Endothelial cell of umbilical vein (primary cell): ENCODE data around the gene PHAX. TPM values are rescaled to one million over a fixed set of nuclear protein-coding genes. Genes with fewer than 3 reads are reported as not detected.

Experiments
- BruUV-seq: library from RNA; stranded (reverse); fragments of 400-500 nt; replicated peaks from 2 replicates; lab custom pipeline; 2021; lab: Mats Ljungman, UMichigan
- CTCF ChIA-PET: fragments of 300-600, 350-600 bp; sonication (Branson Sonifier 250); formaldehyde crosslinking; loops from one replicate; lab custom pipeline; 2021; ENCODE audit warnings: antibody characterized with exemption, inconsistent platforms; lab: Charles Lee
- POLR2A ChIA-PET: fragments of 300-600, 350-600 bp; sonication (Branson Sonifier 250); formaldehyde crosslinking; loops from one replicate; lab custom pipeline; 2021; ENCODE audit warnings: antibody characterized with exemption, inconsistent platforms; lab: Charles Lee
- DNase-seq: peaks from one replicate; pipeline ENCODE4 v3.0.0-alpha.2; 2011; ENCODE audit warnings: low read depth, low spot score
- FAIRE-seq: peaks from 2 replicates; lab custom pipeline; 2011; peaks lifted over from hg19 to GRCh38; lab: Jason Lieb, UNC
- H2AFZ ChIP-seq: 2 replicates; pipeline ENCODE4 v1.6.0; 2012; ENCODE audit warnings: low read depth, low read length, control low read depth, inconsistent platforms
- H3K27ac ChIP-seq: 2 replicates; pipeline ENCODE4 v1.5.1; 2011; ENCODE audit warnings: low read depth, mild to moderate bottlenecking, control low read depth, low read length, moderate library complexity; ENCODE audit not compliant: insufficient read depth
- H3K27me3 ChIP-seq, 2 experiments: 2 replicates each; pipeline versions ENCODE4 v1.6.0 to v1.6.1; 2011; ENCODE audit warnings: low read length in 2 of 2, mixed read lengths in 1 of 2; ENCODE audit not compliant: control insufficient read depth in 2 of 2, insufficient read depth in 2 of 2
- H3K36me3 ChIP-seq, 2 experiments: 2 replicates in 1 of 2; 3 replicates in 1 of 2; pipeline ENCODE4 v1.5.1; 2011; ENCODE audit warnings: low read length in 2 of 2, mild to moderate bottlenecking in 1 of 2, moderate library complexity in 1 of 2; ENCODE audit not compliant: control insufficient read depth in 2 of 2, insufficient read depth in 2 of 2; ENCODE audit errors: extremely low read depth in 1 of 2
- H3K4me1 ChIP-seq: 3 replicates; pipeline ENCODE4 v1.5.1; 2011; ENCODE audit warnings: mild to moderate bottlenecking, low read length; ENCODE audit not compliant: control insufficient read depth, insufficient read depth; ENCODE audit errors: extremely low read depth
- H3K4me2 ChIP-seq: 2 replicates; pipeline ENCODE4 v1.6.1; 2011; ENCODE audit warnings: low read length, control low read depth, mixed read lengths; ENCODE audit not compliant: insufficient read depth
- H3K4me3 ChIP-seq, 3 experiments: fragments of 200-600 bp in 1 of 3; sonication (generic), shearing (Covaris generic) in 1 of 3; replicated peaks in 1 of 3; 2 replicates each; pipeline ENCODE4 v1.5.1; 2011 to 2016; ENCODE audit warnings: control low read depth in 3 of 3, low read length in 3 of 3, mild to moderate bottlenecking in 2 of 3, inconsistent platforms in 1 of 3, low read depth in 1 of 3, moderate library complexity in 1 of 3; ENCODE audit not compliant: insufficient read depth in 1 of 3
- H3K79me2 ChIP-seq: 2 replicates; pipeline ENCODE4 v1.6.0; 2012; ENCODE audit warnings: low read length, inconsistent platforms; ENCODE audit not compliant: control insufficient read depth, insufficient read depth
- H3K9ac ChIP-seq: replicated peaks from 2 replicates; pipeline ENCODE3; 2011; ENCODE audit warnings: low read length, control low read depth; ENCODE audit not compliant: insufficient read depth; ENCODE audit errors: extremely low read depth
- H3K9me1 ChIP-seq: replicated peaks from 3 replicates; pipeline ENCODE4 v1.6.0; 2011; ENCODE audit warnings: mild to moderate bottlenecking, low read length; ENCODE audit not compliant: control insufficient read depth, insufficient read depth; ENCODE audit errors: extremely low read depth
- H3K9me3 ChIP-seq: replicated peaks from 2 replicates; pipeline ENCODE4 v1.5.1; 2012; ENCODE audit warnings: low read length, inconsistent platforms; ENCODE audit not compliant: control insufficient read depth, insufficient read depth
- H4K20me1 ChIP-seq: replicated peaks from 2 replicates; pipeline ENCODE3; 2011; ENCODE audit warnings: mild to moderate bottlenecking, low read length; ENCODE audit not compliant: control insufficient read depth, insufficient read depth; ENCODE audit errors: extremely low read depth
- CTCF ChIP-seq, 2 donors: IDR thresholded peaks; 1 replicate in 1 of 2; 2 replicates in 1 of 2; pipeline ENCODE4 v1.5.1; 2011; ENCODE audit warnings: low read length in 2 of 2, mild to moderate bottlenecking in 2 of 2, moderate library complexity in 2 of 2, control low read depth in 1 of 2, inconsistent platforms in 1 of 2, low read depth in 1 of 2; ENCODE audit not compliant: insufficient read depth in 1 of 2; ENCODE audit errors: extremely low read depth in 1 of 2
- EZH2 ChIP-seq: IDR thresholded peaks from 2 replicates; pipeline ENCODE4 v1.6.1; 2012; ENCODE audit warnings: borderline replicate concordance, low read depth, mild to moderate bottlenecking, moderate library complexity, low read length, inconsistent platforms; ENCODE audit not compliant: severe bottlenecking
- FOS ChIP-seq: IDR thresholded peaks from 2 replicates; pipeline ENCODE4 v1.6.1; 2011; ENCODE audit warnings: mild to moderate bottlenecking, low read length, moderate library complexity, borderline replicate concordance; ENCODE audit not compliant: insufficient read depth
- GATA2 ChIP-seq: IDR thresholded peaks from 2 replicates; pipeline ENCODE4 v1.7.0; 2011; ENCODE audit warnings: low read depth, mild to moderate bottlenecking, moderate library complexity, mixed read lengths, low read length; ENCODE audit not compliant: insufficient read length, insufficient read depth
- JUN ChIP-seq: IDR thresholded peaks from 2 replicates; pipeline ENCODE4 v1.6.1; 2011; ENCODE audit warnings: borderline replicate concordance, low read depth; ENCODE audit not compliant: insufficient read length, insufficient read depth
- MAX ChIP-seq: IDR thresholded peaks from 2 replicates; pipeline ENCODE4 v1.6.1; 2011; ENCODE audit not compliant: insufficient read depth, insufficient read length
- MYC ChIP-seq: IDR thresholded peaks from one replicate; pipeline ENCODE4 v1.6.1; 2011; ENCODE audit warnings: mild to moderate bottlenecking, low read depth, low read length
- POLR2A ChIP-seq: IDR thresholded peaks from 2 replicates; pipeline ENCODE4 v1.6.1; 2012; ENCODE audit warnings: low read depth, mild to moderate bottlenecking, control low read depth, low read length
- POLR2AphosphoS5 ChIP-seq: IDR thresholded peaks from 2 replicates; pipeline ENCODE4 v1.6.1; 2012; ENCODE audit warnings: low read depth, mild to moderate bottlenecking, control low read depth, low read length, moderate library complexity; ENCODE audit not compliant: insufficient read depth
- dilution Hi-C: fragments of 300-500 bp; cut with MboI; formaldehyde crosslinking; loops from one replicate; pipeline ENCODE4 v1.15.0; 2019; ENCODE audit warnings: low sequenced_read_pairs; ENCODE audit not compliant: extremely low pct_ligation_motif_present
- intact Hi-C: fragments of 100-400 bp; cut with micrococcal nuclease; formaldehyde crosslinking; loops from one replicate; pipeline ENCODE4 v1.10.0; 2022
- polyA plus RNA-seq, 4 experiments: library from polyadenylated mRNA; depleted of rRNA in 3 of 4; stranded (reverse) in 3 of 4; unstranded in 1 of 4; fragments of >200 nt; gene quantifications; 2 replicates each; pipeline versions ENCODE4 v1.2.1 to v1.2.3, GENCODE V29; 2011 to 2012; ENCODE audit warnings: missing spikeins in 1 of 4
- total RNA-seq: library from RNA; stranded (reverse); gene quantifications from 2 replicates; pipeline ENCODE4 v1.2.3, GENCODE V29; 2021

PHAX gene
- total and polyA plus RNA-seq, 2 donors (not counting 3 experiments of a cell fraction or from before 2014, with no cell fraction given), result 33.0 to 51.2 TPM

GRCh38 chr5:126658561-126658960, 57.8 kb downstream of the PHAX start:
- H3K79me2 ChIP-seq, result no peaks in the 10 kb centered on the region
- H3K36me3 ChIP-seq, result no peaks in the 10 kb centered on the region
- no peaks in the 10 kb centered on the region for H4K20me1 ChIP-seq
- no peaks in the 10 kb centered on the region for H3K9me1 ChIP-seq
- no peaks in the 10 kb centered on the region for H3K27me3 ChIP-seq
- no TSS peak for BruUV-seq
- no peak overlapping the region for H3K27ac ChIP-seq
- DNase-seq (no peak), FAIRE-seq (no peak)
- POLR2A ChIA-PET, result no interaction called here
- TF ChIP-seq CTCF (IDR thresholded peaks at IDR 0.05; ENCODE audit: extremely low read depth in 1 of 2, insufficient read depth in 1 of 2, low read depth in 1 of 2, low read length in 2 of 2) (no peak), MYC (no peak), JUN (no peak), POLR2AphosphoS5 (no peak), EZH2 (no peak), MAX (no peak), GATA2 (no peak), POLR2A (no peak), FOS (no peak)
- dilution Hi-C loops, result no loop called here
- H3K9ac ChIP-seq, result no peak overlapping the region
- H2AFZ ChIP-seq, result no peak overlapping the region
- H3K4me3 ChIP-seq, result no peak overlapping the region
- no peak overlapping the region for H3K4me2 ChIP-seq
- intact Hi-C loops, result loop anchor here (5.0 kb wide), 2 partner anchors 149 to 384 kb away; no protein-coding TSS in a partner anchor
- no peaks in the 10 kb centered on the region for H3K4me1 ChIP-seq
- H3K9me3 ChIP-seq, result no peaks in the 10 kb centered on the region
- CTCF ChIA-PET, result interaction anchor here (0.9 to 3.8 kb wide), 14 partner anchors 7 to 834 kb away, joined by 3 to 27 read pairs (median 4); partner anchors contain the start of gene LMNB1
